Fibroblast of mammary gland (primary cell): ENCODE results near the gene CPNE6.

ENCODE experiments used
- DNase-seq: peaks from one replicate; pipeline ENCODE4 v3.0.0-alpha.2; 2010; ENCODE audit warnings: low read depth
- H3K4me3 ChIP-seq: 2 replicates; pipeline ENCODE4 v1.5.1; 2011; ENCODE audit warnings: low read depth, mild to moderate bottlenecking, low read length, moderate library complexity; ENCODE audit not compliant: control insufficient read depth
- TF ChIP-seq, protein P1 (sequence below): conservative IDR thresholded peaks from 2 replicates; pipeline ENCODE4 v1.5.1; 2011; ENCODE audit warnings: low read depth, low read length, inconsistent platforms; ENCODE audit not compliant: control insufficient read depth, insufficient read depth

The CPNE6 gene

DNA sequence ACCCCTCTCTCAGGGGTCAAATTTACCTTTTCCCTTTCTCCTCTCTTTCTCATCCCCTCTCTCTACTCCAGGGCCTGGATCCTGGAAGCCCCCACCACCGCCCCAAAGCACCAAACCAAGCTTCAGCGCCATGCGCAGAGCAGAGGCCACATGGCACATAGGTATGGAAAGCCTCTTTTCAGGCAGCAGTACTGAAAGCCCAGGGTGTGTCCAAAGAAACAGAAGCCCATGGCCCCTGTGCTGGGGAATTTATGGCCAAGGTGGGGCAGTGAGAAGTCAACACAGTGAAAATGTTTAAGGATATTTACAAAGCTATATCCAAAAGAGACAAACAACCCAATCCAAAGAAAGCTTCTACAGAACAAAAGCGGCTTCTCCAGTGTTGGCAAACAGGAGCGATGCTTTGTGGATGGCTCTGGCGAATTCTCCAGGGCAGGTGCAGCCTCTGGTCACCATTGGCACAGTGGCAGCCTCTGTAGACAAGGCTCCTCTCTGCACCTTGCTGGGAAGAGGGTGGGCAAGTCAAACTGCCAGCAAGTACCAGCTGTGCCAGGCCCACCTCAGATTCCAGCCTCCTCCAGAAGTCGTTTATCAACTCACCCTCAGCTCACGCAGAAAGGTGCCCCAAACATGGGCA, 4.7 kb upstream of the CPNE6 start:
- no peak overlapping the region for H3K4me3 ChIP-seq
- DNase-seq = no peak
- TF ChIP-seq, protein P1, sequence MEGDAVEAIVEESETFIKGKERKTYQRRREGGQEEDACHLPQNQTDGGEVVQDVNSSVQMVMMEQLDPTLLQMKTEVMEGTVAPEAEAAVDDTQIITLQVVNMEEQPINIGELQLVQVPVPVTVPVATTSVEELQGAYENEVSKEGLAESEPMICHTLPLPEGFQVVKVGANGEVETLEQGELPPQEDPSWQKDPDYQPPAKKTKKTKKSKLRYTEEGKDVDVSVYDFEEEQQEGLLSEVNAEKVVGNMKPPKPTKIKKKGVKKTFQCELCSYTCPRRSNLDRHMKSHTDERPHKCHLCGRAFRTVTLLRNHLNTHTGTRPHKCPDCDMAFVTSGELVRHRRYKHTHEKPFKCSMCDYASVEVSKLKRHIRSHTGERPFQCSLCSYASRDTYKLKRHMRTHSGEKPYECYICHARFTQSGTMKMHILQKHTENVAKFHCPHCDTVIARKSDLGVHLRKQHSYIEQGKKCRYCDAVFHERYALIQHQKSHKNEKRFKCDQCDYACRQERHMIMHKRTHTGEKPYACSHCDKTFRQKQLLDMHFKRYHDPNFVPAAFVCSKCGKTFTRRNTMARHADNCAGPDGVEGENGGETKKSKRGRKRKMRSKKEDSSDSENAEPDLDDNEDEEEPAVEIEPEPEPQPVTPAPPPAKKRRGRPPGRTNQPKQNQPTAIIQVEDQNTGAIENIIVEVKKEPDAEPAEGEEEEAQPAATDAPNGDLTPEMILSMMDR = no peak

DNA sequence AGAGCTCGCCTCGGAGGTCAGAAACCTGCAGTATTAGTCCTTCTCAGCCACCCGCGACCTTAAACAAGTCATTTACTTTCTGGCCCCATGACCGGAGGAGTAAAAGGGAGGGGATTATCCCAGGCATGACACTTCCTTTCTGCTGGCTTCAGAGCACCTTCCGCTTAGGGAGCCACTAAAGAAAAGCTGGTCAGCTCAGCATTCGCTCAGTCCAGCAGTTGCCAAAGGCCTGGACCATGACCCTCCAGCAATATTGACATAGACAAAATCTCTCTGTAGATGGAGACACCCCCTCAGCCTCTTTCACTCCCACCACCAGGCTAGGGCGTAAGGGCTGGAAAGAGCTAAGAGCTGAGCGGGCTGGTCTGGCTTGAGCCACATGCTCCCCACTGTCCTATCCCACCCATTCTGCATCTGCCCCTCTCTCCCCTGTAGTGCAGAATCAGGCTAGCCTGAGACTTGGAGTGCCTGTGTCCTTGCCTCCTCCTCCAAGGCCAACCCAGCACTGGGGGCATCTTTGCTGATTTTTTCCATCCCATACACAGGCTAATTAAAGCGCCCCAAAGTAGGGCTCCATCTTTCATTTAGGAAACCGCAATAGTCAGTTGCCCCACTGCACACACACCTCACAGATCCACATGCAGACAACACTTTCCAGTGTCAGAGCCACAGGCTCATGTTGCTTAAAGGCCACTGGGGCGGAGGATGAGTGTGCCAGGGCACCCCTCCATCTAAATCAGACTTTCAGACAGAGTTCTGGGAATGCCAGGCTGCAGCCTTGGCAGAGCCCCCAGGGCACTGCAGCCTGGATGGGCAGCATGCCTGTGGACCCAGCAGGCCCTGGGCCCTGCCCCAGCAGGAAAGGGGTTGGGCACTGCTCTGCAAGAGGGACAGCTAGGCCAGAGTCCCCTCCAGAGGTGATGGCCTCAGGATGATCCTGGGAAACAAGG, 4.0 kb upstream of the CPNE6 start:
- DNase-seq = no peak
- TF ChIP-seq, protein P1 = no peak
- no peak overlapping the region for H3K4me3 ChIP-seq

- no peak for DNase-seq
- TF ChIP-seq, protein P1 = no peak
- no peak overlapping the region for H3K4me3 ChIP-seq
These were observed 2.5 kb upstream of the CPNE6 start for GRCh38 chr14:24068711-24069410.

DNA sequence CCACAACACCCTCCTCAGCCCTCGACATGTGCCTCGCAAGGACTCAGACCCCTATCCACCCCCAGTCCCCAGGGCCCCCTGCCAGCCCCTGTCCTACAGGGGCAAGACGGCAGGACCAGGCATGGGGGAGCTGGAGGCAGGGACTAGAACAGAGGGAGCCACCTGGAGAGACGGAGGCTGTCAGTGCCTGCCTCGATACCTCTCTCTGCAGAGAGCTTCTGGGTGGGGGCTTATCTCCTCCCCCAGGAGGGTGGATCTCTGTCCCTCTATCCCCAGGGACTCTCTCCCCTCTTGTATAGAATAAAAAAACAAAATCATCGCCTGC, 2.0 kb upstream of the CPNE6 start:
- TF ChIP-seq, protein P1 = no peak
- DNase-seq = no peak
- H3K4me3 ChIP-seq = no peak overlapping the region

GRCh38 chr14:24070285-24071143, 848 bp upstream of the CPNE6 start:
- TF ChIP-seq, protein P1 = no peak

More at GRCh38 chr14:24070285-24071143, 848 bp upstream of the CPNE6 start:
- DNase-seq = no peak
- H3K4me3 ChIP-seq = no peak overlapping the region
